Tibial nerve (tissue), 4 donors: ENCODE results near the gene EXOSC2. TPM values are rescaled to one million over a fixed set of nuclear protein-coding genes. Genes with fewer than 3 reads are reported as not detected.

Experiments used
- DNase-seq, 2 donors: peaks; one replicate each; pipeline ENCODE4 v3.0.0-alpha.2; 2019; ENCODE audit warnings: low spot score in 2 of 2
- H3K27ac ChIP-seq, 4 donors: fragments of 200-600 bp; sonication (generic) in 3 of 4; one replicate each; pipeline ENCODE4 v1.5.1; 2017 to 2019; ENCODE audit warnings: mild to moderate bottlenecking in 1 of 4
- H3K27me3 ChIP-seq, 2 donors: fragments of 200-600 bp; sonication (generic) in 1 of 2; one replicate each; pipeline versions ENCODE4 v1.5.1 to v1.6.0; 2017 to 2019
- H3K36me3 ChIP-seq, 3 donors: fragments of 200-600 bp; sonication (generic); one replicate each; pipeline ENCODE4 v1.5.1; 2018 to 2019
- H3K4me1 ChIP-seq, 4 donors: fragments of 200-600 bp; sonication (generic) in 3 of 4; one replicate each; pipeline ENCODE4 v1.5.1; 2017 to 2019
- H3K4me3 ChIP-seq, 4 donors: fragments of 200-600 bp; sonication (generic) in 3 of 4; one replicate each; pipeline ENCODE4 v1.5.1; 2017 to 2019; ENCODE audit warnings: mild to moderate bottlenecking in 1 of 4, moderate library complexity in 1 of 4
- H3K9me3 ChIP-seq, 4 donors: fragments of 200-600 bp; sonication (generic) in 3 of 4; one replicate each; pipeline ENCODE4 v1.5.1; 2017 to 2019
- CTCF ChIP-seq, 5 experiments: fragments of 200-600 bp in 3 of 5; fragments of 450-650 bp in 2 of 5; sonication (generic) in 3 of 5; IDR thresholded peaks; one replicate each; pipeline ENCODE4 v1.5.1; 2016 to 2019; ENCODE audit warnings: antibody characterized with exemption in 5 of 5, mild to moderate bottlenecking in 3 of 5, moderate library complexity in 2 of 5
- EP300 ChIP-seq, 2 donors: sonication (generic); formaldehyde crosslinking; IDR thresholded peaks; one replicate each; pipeline ENCODE4 v1.6.1; 2017; ENCODE audit warnings: antibody characterized with exemption in 2 of 2, mild to moderate bottlenecking in 1 of 2
- POLR2A ChIP-seq, 2 donors: fragments of 450-650 bp; IDR thresholded peaks; one replicate each; pipeline ENCODE4 v1.6.1; 2017; ENCODE audit warnings: antibody characterized with exemption in 2 of 2, mild to moderate bottlenecking in 2 of 2, moderate library complexity in 2 of 2
- WGBS, 2 donors: methylation state at CpG; one replicate each; pipeline ENCODE4 v1.1.5; 2018; 5-methylcytosine and 5-hydroxymethylcytosine counted together
- total RNA-seq, 4 donors: library from RNA; depleted of rRNA; stranded (reverse); fragments of >200 nt; gene quantifications; one replicate each; pipeline ENCODE4 v1.1.0, GENCODE V29; 2016

The EXOSC2 gene, protein sequence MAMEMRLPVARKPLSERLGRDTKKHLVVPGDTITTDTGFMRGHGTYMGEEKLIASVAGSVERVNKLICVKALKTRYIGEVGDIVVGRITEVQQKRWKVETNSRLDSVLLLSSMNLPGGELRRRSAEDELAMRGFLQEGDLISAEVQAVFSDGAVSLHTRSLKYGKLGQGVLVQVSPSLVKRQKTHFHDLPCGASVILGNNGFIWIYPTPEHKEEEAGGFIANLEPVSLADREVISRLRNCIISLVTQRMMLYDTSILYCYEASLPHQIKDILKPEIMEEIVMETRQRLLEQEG
- 10 to 100 TPM; 17.3 to 26.7 (median 24.9) TPM for total RNA-seq

DNA sequence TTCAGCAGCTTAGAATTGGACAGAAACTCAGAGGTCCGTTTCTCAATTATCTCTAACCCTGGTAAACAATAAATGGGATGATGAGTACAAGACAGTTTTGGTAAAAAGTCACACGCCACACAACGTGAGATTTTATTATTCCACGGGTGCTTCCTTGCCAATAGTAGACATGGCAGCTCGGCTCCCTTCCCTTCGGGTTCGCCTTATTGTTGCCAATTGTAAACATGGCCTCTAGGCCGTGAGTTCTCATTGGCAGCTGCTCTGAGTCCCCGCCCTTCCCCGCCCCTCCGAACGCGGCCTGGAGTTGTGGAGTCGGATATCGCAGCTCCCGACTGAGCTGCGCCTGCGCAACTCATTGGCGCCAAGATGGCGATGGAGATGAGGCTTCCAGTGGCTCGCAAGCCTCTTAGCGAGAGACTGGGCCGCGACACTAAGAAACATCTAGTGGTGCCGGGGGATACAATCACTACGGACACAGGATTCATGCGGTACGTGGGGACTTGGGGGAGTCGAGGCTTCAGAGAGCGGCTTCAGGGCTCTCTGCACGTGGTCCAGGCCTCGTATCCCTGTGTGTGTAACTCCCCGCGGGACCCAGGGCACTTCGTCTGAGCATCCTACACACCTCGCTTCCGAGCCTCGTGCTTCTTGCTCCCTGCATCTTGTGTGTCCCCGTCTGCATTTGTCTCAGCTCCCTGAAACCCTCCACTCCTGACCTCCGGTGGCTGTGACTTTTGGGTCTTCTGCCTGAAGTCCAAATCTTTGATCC, at the start of gene EXOSC2:
Gene EXOSC2 (plus strand): TSS at position 355 of the 766 bp plus-strand sequence. CDS start 12 bp downstream, at position 367.
- Histone ChIP-seq H3K9me3 (no peaks in the 10 kb centered on the region), H3K27ac (peak within 1 kb of the TSS; percentile 53 to 84 (median 70)), H3K4me1 (peaks cover 0 to 29% (median 15%) of the 10 kb centered on the region in 4 donors), H3K36me3 (peaks cover 0 to 36% (median 0%) of the 10 kb centered on the region in 3 donors), H3K4me3 (peak within 1 kb of the TSS; percentile 60 to 83 (median 72)), H3K27me3 (no peaks in the 10 kb centered on the region)
- peak; percentile 54 to 65 for TF ChIP-seq POLR2A (IDR thresholded peaks at IDR 0.05)
- TF ChIP-seq EP300 (IDR thresholded peaks at IDR 0.05), result peak; percentile 52 to 94
- TF ChIP-seq CTCF (IDR thresholded peaks at IDR 0.05), result peak in 1 of 5 experiments; percentile 43
- DNase-seq, result peak; percentile 97
- 0 to 2% methylated on average over 19 to 34 of the region's 40 CpGs for WGBS, 2 donors

DNA sequence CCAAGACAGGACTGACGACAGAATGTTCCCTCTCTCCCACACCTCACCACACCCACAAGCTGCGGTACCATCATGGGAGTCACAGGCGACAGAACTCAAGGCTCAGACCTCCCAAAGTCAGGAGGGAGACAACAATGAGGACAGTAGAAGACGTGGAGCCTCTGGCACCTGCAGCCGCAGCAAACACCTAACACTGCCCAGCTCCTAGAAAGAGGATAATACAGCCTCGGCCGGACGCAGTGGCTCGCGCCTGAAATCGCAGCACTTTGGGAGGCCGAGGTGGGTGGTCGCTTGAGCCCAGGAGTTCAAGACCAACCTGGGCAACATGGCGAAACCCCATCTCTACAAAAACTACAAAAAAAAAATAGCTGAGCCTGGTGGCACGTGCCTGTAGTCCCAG, 42.4 kb upstream of the EXOSC2 start:
- Histone ChIP-seq H3K4me1 (no peaks in the 10 kb centered on the region), H3K36me3 (no peaks in the 10 kb centered on the region), H3K9me3 (peaks cover 0 to 9% (median 0%) of the 10 kb centered on the region in 4 donors), H3K4me3 (no peak overlapping the region), H3K27ac (no peak overlapping the region), H3K27me3 (peaks cover 0 to 52% of the 10 kb centered on the region in 2 donors)
- no peak for DNase-seq
- WGBS, 2 donors, result 81 to 86% methylated on average over 15 of the region's 15 CpGs
- TF ChIP-seq POLR2A (IDR thresholded peaks at IDR 0.05), result no peak
- TF ChIP-seq CTCF (IDR thresholded peaks at IDR 0.05), result no peak
- no peak for TF ChIP-seq EP300 (IDR thresholded peaks at IDR 0.05)

DNA sequence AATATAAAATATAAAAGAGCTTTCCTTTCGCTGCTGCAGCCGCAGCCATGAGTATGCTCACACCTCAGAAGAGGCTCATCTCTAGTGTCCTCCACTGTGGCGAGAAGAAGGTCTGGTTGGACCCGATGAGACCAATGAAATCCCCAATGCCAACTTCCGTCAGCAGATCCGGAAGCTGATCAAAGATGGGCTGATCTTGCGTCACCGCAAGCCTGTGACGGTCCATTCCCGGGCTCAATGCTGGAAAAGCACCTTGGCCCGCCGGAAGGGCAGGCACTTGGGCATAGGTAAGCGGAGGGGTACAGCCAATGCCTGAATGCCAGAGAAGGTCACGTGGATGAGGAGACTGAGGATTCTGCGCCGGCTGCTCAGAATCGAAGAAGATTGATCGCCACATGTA, 41.8 kb upstream of the EXOSC2 start:
- peaks cover 0 to 57% of the 10 kb centered on the region in 2 donors for H3K27me3 ChIP-seq
- H3K9me3 ChIP-seq, result peaks cover 0 to 3% (median 0%) of the 10 kb centered on the region in 4 donors
- no peak for DNase-seq
- H3K36me3 ChIP-seq, result no peaks in the 10 kb centered on the region
- no peaks in the 10 kb centered on the region for H3K4me1 ChIP-seq
- no peak overlapping the region for H3K27ac ChIP-seq
- TF ChIP-seq EP300 (IDR thresholded peaks at IDR 0.05) (no peak), CTCF (IDR thresholded peaks at IDR 0.05) (no peak), POLR2A (IDR thresholded peaks at IDR 0.05) (no peak)
- WGBS, 2 donors, result 94 to 97% methylated on average over 15 to 18 of the region's 18 CpGs
- no peak overlapping the region for H3K4me3 ChIP-seq

DNA sequence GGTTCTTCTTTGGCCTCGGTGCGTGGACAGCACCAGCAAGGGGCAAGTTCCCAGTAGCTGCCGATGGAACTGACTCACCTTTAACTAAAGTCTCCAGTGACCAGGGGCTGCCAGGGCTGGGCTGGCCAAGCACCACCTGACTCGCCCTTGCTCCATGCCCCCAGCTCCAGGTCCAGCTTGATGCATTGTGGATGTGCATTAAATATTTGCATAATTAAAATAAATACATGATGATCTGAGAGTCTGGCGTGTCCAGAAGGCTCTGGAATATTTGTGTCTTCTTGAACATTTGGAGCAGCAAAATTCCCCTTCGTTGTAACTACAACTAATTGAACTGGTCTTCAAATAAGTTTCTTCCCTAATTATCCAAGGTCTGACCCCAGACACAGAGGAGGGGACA, 38.7 kb upstream of the EXOSC2 start:
- Histone ChIP-seq H3K9me3 (peaks cover 0 to 13% (median 0%) of the 10 kb centered on the region in 4 donors), H3K4me3 (no peak overlapping the region), H3K27ac (no peak overlapping the region), H3K36me3 (peaks cover 0 to 7% (median 0%) of the 10 kb centered on the region in 3 donors), H3K27me3 (peaks cover 0 to 80% of the 10 kb centered on the region in 2 donors), H3K4me1 (peaks cover 0 to 10% (median under 1%) of the 10 kb centered on the region in 4 donors)
- no peak for TF ChIP-seq EP300 (IDR thresholded peaks at IDR 0.05)
- TF ChIP-seq POLR2A (IDR thresholded peaks at IDR 0.05), result no peak
- no peak for TF ChIP-seq CTCF (IDR thresholded peaks at IDR 0.05)
- DNase-seq, result no peak
- 78 to 85% methylated on average over 6 of the region's 6 CpGs for WGBS, 2 donors
